GM20431 (cell line): ENCODE measurements around the gene TEKT2.

Experiments
- in situ Hi-C: fragments of 300-500 bp; cut with MseI, MboI; formaldehyde crosslinking; loops from one replicate; pipeline ENCODE4 v1.15.0; 2020; ENCODE audit warnings: low sequenced_read_pairs; ENCODE audit not compliant: unreplicated experiment

The TEKT2 gene

DNA sequence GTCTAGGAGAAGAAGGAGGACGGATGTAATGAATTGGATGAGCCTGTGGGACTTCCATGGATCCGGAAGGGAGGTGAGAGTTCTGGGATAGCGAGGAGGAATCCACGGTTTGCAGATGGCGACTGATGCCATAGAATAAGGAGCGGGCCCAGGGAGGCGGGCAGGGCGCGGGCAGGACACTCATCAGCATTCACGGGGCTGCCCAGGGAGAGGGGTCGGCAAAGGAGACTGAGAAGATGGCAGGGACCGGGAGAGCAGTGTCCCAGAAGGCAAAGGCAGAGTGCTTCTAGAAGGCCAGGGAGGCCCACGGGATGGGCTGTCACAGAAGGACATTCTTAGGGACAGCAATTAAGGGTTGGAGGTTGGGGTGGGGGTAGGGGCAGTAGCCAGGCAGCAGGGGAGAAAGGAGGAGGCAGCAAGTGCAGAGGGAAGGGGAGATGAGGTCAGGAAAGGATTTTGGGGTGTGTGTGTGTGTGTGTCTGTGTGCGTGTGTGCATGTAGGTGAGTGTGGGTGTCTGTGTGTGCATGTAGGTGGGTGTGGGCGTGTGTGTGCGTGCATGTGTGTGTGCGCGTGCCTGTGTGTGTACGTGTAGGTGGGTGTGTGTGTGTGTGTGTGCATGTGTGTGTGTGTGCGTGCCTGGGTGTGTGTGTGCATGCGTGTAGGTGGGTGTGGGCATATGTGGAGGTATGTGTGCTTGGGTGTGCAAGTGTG is 42.3 kb downstream of the TEKT2 start:
- in situ Hi-C loops = no loop called here

DNA sequence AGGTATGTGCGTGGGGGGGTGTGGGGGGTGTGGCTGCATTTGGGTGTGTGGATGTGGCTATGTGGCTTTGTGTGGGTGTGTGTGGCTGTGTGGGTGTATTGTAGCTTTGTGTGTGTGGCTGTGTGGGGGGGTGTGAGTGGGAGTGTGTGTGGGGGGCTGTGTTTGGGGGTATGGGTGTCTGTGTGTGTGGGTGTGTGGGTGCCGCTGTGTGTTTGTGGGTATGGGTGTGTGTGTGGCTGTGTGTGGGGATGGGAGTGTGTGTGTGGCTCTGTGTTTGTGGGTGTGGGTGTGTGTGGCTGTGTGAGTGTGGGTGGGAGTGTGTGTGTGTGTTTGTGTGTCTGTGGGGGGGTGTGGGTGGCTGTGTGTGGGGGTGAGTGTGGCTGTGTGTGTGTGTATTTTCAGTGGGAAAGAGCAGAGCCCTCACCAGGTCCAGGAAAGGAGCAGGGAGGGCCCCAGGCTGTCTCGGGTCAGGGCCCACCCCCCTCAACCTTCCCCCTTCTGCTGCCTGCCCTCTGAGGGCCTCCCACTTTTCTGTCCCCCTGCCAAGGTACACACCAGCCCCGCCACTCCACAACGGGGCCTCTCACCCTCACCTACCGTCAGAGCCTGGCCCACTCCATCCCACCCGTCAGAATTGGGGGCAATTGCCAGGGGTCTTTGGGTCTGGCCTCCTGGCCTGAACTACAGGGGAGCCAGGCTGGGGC is 43.1 kb downstream of the TEKT2 start:
- in situ Hi-C loops = no loop called here

DNA sequence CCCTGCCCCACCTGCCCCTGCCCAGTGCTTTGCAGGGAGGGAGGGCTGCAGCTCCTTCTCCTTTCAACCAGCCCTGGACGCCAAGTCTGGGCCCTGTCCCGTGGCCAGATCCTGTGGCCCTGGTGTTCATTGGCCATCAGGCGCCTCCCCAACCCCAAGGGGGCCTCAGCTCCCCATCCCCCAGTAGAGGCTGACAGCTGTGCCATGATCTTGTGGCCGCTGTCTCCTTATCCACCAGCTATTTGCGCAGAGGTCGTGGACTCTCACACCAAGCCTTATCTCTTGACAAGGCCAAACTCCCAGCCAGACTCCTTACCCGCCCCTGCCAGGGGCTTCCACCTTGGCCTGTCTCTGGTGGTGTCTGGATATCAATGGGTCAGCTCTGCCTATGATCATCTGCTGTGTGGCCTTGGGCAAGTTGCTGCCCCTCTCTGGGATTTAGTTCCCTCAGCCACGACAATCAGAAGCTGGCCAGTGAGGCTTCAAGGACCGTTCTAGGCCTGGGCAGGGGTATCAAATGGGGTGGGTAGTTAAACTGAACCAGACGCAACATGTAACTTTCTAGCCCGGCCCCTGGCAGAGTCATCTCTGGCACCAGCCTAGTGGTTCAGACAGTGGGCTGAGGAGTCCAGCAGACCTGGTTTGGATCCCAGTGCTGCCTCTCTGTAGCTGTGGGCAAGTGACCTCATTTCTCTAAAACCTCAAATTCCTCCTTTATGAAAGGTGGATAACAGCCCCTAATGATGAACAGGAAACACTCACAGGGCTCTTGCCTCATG is 44.4 kb downstream of the TEKT2 start:
- in situ Hi-C loops = no loop called here

DNA sequence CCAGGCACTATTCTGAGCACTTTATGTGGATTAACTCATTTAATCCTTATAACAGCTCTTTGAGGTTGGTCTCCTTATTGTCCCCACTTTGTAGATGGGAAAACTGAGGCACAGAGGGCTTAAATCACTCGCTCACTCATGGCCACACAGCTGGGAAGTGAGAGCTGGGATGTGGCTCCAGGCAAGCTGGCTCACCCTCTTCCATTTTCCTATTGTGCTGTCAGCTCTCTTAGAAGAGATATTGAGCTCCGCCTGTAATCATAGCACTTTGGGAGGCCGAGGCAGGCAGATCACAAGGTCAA is 45.0 kb downstream of the TEKT2 start:
- in situ Hi-C loops = no loop called here

DNA sequence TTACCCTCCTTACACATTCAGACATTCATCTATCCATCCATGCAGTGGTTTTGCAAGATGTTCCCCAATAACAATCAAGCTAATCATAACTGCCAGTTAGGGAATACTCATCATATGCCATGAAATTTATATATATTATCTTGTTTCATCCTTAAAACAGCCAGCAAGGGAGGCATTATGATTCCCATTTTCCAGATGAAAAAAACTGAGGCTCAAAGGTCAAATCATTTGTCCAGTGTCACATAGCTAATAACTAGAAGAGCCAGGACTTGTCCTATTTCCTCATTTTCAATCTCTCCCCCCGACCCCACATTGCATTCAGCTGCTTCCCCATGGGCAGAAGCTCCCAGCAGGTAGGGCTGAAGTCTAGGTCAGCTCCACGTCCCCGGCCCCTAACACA is 48.1 kb downstream of the TEKT2 start:
- in situ Hi-C loops = no loop called here

DNA sequence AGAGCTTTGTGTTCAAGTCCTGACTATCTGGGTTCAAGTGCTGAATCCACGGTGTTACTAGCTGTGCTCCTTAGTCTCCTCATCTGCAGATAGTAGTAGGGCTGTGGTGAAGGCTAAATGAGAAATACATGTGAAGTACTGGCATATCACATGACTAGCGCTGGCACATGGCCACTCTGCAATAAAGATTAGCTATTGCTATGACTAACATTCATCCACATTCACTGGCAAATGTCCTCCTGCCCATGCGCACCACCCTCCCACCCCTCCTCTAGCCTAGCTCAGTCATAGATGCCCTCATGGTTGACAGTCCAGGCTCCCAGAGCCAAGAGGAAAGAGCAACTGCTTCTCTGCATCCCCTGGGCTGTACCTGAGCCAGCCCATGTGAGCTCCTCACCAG is 49.6 kb downstream of the TEKT2 start:
- in situ Hi-C loops = no loop called here

DNA sequence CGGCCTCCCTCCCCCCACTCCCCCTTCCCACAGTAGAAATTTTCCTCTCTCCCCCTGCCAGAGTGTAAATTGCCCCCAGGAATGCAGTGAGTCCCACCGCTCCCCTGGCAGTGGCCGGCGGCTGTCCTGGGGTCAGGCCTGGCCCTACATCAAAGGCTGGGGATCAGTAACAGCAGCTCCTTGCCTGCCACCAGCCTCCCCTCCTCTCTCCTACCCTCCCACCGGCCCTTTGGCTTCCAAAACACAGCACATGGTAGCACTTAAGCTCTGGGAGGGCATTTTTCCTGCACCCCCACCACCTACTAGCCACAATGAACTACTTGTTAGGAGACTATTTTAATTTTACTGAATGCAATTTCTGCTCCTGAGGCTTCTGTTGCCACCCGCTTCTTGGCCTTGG is 50.1 kb downstream of the TEKT2 start:
- in situ Hi-C loops = no loop called here

DNA sequence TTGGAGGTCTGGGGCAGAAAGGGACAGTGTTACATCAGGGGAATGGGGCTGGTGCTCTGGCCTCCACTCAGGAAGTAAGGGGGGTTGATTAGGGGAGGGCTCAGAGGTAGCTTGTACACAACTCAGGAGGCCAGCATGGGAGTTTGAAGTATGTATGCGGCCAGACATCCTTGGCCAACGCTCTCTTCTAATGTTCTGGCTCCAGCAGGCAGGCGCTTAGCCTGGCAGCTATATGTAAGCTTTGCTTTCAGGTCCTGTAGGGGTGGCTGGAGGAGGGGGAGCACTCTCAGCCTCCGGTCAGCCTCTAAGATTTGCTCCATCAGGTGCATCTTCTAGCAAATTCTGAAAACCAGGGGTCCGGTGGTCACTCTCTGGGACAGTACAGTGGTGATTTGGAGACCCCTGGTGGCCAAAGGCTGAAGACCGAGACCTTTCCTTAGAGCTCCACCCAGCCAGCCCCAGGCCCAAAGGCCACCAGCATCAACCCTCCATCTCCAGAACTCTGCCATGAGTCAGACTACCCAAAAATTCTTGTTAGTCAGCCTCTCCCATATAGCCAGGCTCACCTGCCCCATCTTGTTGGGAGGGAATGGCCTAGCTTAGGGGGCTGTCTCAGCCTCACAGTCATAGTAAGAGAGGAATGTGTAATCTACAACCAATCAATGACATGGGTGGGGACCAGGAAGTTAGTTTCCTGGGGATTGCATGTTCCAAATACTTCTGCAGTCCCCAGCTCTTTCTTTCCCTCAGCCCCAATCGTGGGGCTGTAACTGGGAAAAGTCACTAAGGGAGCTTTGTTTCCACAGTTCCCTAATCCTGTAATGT is 50.8 kb downstream of the TEKT2 start:
- in situ Hi-C loops = no loop called here

DNA sequence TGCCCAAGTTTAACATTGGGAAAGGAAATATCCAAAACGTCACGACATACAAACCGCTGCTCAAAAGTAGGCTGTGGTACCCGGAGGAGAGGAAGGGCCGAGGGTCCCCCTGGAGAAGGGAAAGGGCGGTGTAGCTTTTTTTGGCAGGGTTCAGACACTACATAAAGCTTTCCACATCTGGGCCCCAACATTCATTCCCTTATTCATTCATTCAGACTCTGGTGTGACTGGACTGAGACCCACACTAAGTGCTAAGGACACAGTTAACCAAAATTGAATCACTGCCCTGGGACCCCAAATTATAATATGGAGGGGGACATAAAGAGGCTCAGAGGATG is 51.4 kb downstream of the TEKT2 start:
- in situ Hi-C loops = no loop called here

DNA sequence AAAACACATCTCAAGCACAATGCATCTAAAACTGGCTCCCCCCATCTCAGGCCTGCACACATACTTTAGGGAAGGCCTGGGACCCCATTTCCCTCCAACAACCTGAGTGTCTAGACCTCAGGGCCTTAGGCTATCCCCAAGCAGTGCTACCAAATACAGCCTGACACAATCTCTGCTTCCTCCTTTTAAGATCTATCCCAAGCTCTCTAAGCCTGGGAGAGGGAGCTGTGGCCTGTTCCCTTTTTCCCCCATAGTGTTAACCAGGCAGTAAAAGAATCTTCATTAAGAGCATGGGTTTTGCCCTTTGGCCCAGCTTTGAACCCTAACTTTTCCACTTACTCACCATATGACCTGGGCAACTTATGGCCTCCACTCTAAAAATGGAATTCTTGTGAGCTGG is 51.9 kb downstream of the TEKT2 start:
- in situ Hi-C loops = no loop called here

DNA sequence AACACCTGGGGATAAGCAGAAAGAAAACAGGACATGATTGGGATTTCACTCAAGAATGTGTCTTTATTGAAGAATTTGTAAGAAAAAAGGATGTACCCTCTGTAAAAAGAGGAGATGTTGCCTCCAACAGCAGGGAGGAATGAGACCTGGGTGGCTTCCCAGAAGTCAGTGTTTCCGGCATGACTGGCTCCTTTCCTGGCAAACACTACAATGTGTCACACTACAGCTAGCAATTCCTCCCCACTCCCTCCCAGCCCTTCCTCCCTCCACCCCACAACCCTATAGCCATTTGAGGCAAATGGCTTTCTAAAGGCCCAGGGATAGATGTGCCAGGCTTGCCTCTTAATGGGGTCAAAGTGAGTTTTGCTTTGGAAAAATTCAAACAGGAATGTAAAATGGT is 52.6 kb downstream of the TEKT2 start:
- in situ Hi-C loops = no loop called here

DNA sequence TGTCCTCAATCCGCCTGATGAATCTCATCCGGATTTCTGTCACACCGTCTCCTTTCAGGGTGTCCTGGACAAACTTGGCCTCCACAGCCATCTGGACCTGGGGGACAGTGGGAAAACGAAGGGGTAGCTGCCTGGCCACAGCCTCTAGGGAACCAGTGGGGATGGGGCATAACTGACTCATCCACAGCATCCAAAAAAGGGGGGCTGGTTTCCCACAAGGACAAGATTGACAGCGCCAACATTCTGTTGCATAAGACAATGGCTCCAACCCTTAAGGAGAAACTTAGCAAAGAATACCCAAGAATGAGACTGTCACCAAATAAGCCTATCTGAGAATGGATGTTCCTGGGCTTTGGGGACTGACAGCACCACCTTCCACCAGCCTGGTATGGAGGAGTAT is 53.3 kb downstream of the TEKT2 start:
- in situ Hi-C loops = no loop called here

DNA sequence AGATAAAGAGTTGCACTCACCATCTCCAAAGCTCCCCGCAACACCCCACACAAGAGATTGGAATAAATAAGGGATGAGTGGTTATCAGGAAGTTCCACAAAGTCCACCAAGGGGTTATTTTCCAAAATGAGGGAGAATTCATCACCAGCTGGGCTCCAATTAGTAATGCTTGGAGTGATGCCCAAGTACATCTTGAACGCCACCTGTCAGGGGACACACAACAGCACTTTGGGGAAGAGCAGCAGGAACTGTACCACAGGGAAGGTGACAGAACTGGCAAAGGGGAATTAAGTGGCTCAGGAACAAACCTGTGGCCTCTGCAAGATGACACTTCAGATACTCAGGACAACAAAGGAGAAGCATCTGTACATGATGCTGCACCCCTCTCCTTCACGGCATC is 53.9 kb downstream of the TEKT2 start:
- in situ Hi-C loops = no loop called here
